GM12865 (cell line): ENCODE data around the gene REC114.
"Not testable (repeated sequence)": the region's sequence is repeated elsewhere in the genome, so short reads cannot be mapped to it uniquely, and the experiment has no call there.

Source experiments
- DNase-seq: peaks from one replicate; pipeline ENCODE4 v3.0.0; 2010; ENCODE audit warnings: low read depth
- H3K4me3 ChIP-seq: 2 replicates; pipeline ENCODE4 v1.5.1; 2011; ENCODE audit warnings: mild to moderate bottlenecking, low read depth, low read length, control low read depth
- CTCF ChIP-seq: IDR thresholded peaks from 2 replicates; pipeline ENCODE4 v1.5.1; 2011; ENCODE audit warnings: low read length, control low read depth, low read depth, inconsistent platforms; ENCODE audit not compliant: insufficient read depth; ENCODE audit errors: missing control alignments

The REC114 gene

DNA sequence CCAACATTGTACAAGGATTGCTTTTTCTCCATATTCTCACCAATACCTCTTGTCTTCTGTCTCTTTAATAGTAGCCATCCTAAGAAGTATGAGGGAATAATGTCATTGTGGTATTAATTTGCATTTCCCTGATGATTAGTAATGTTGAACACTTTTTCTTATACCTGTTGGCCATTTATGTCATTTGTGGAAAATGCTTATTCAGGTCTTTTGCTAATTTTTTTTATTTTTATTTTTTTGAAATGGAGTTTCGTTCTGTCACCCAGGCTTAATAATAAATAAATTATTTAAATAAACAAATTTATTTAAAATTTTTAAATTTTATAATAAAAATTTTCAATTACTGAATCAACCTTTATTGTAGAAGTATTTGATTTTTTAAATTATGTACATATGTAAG is 37.1 kb downstream of the REC114 start:
- no peak overlapping the region for H3K4me3 ChIP-seq
- no peak for TF ChIP-seq CTCF
- DNase-seq, result no peak

- H3K4me3 ChIP-seq, result no peak overlapping the region
- no peak for DNase-seq
- no peak for TF ChIP-seq CTCF
These were observed 39.2 kb downstream of the REC114 start for GRCh38 chr15:73482166-73482565.

DNA sequence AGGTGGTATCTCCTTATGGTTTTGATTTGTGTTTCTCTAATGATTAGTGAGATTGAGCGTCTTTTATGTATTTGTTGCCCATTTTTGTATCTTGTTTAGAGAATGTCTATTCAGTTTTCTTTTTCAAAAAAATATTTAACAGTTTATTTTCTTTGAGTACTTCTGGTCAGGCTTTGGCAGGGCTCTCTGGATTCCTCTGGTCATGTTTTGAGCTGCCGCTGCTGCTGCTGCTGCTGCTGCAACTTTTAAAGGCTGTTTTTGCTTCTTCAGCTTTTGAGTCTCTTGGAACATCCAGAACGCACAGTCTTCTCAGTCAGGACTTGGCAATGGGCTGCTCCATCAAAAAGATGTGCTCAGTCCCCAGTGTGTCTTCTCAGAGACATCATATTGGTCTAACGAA is 40.1 kb downstream of the REC114 start:
- no peak overlapping the region for H3K4me3 ChIP-seq
- DNase-seq, result no peak

GRCh38 chr15:73485372-73485771 is 42.4 kb downstream of the REC114 start:
- H3K4me3 ChIP-seq, result no peak overlapping the region
- no peak for TF ChIP-seq CTCF
- no peak for DNase-seq

More for the DNA sequence above, 40.1 kb downstream of the REC114 start:
- TF ChIP-seq CTCF, result no peak

DNA sequence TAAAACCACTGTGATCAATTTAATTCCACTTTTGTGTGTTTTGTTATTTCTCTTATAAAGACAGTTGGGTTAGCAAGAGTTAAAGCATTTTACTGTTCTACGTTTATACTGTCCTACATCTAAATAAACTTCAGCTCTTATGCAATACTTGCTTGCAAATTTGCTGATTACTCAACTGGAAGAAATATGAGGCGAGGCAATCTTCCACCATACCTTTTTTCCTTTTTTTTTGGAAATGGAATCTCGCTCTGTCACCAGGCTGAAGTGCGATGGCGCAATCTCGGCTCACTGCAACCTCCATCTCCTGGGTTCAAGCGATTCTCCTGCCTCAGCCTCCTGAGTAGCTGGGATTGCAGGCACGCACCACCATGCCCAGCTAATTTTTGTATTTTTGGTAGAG is 42.9 kb downstream of the REC114 start:
- DNase-seq, H3K4me3 ChIP-seq: not testable (repeated sequence)

- no peak for TF ChIP-seq CTCF
- DNase-seq, result no peak
These were observed 45.7 kb downstream of the REC114 start for GRCh38 chr15:73488698-73489097.

DNA sequence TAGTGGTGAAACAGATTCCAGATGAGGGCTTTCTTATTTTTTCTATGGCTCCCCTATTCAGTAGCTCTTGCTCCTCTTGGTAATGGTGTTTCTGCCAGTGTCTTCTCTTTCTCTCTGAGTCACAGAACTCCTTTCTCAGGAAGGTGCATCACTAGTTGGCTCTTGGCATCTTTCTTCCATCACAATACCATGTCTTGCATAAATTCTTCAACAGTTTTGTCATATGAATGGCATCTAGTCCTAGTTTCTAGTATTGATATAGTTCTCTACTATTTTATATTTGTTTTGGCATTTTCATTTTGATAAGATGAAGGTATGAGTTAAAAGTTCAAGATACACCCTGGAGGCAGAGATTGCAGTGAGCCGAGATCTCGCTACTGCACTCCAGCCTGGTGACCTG is 51.0 kb downstream of the REC114 start:
- no peak overlapping the region for H3K4me3 ChIP-seq
- TF ChIP-seq CTCF, result no peak
- no peak for DNase-seq

More at GRCh38 chr15:73488698-73489097, 45.7 kb downstream of the REC114 start:
- H3K4me3 ChIP-seq, result no peak overlapping the region
